HG03060 (cell line): Measurements from ENCODE around the gene DHRS7B.

ENCODE experiments used
- ATAC-seq: cut with Tn5 transposase; IDR thresholded peaks from one replicate; pipeline ENCODE4 v1.9.1; 2021; ENCODE audit warnings: low read depth, moderate number of reproducible peaks; ENCODE audit not compliant: unreplicated experiment

DHRS7B gene

GRCh38 chr17:21231533-21231932, 104.8 kb downstream of the DHRS7B start:
- ATAC-seq: no peak

- no peak for ATAC-seq
These were observed 105.4 kb downstream of the DHRS7B start for GRCh38 chr17:21232033-21232749.

GRCh38 chr17:21233581-21234347, 107.0 kb downstream of the DHRS7B start:
- no peak for ATAC-seq

DNA sequence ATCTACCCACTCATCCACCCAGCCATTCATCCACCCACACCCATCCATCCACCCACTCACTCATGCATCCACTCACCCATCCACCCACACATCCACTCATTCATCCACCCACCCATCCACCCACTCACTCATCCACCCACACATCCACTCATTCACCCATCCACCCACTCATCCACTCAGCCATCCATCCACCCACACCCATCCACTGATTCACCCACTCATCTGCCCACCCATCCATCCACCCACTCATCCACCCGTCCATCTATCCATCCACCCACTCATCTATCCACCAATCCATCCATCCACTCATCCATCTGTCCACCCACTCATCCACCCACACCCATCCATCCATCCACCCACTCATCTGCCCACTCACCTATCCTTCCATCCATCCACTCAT, 109.2 kb downstream of the DHRS7B start:
- no peak for ATAC-seq

GRCh38 chr17:21239680-21240368, 113.1 kb downstream of the DHRS7B start:
- no peak for ATAC-seq

GRCh38 chr17:21240369-21241055, 113.7 kb downstream of the DHRS7B start:
- ATAC-seq: no peak
